ENCODE results near the gene IQCE. TPM values are rescaled to one million over a fixed set of nuclear protein-coding genes. Genes with fewer than 3 reads are reported as not detected.

Gene IQCE
- total and polyA plus RNA-seq, 2 donors from 2014 or later: 6.1 to 27.8 TPM

GRCh38 chr7:2641406-2642393 lies 82.9 kb downstream of the IQCE start:
- H3K9ac ChIP-seq (ENCODE audit: low read length in 3 of 3): peak overlapping the region in 1 of 3 donors; percentile 32
- H3K27ac ChIP-seq (ENCODE audit: low read depth in 2 of 2, low read length in 2 of 2): peak overlapping the region; percentile 92
- FAIRE-seq (peak; percentile 70), DNase-seq (peak; percentile 91 to 98 (median 95))
- no peaks in the 10 kb centered on the region for H3K36me3 ChIP-seq (ENCODE audit: control insufficient read depth in 2 of 3, insufficient read depth in 3 of 3, low read length in 3 of 3)
- intact Hi-C loops (cut with DNase I): no loop called here
- H3K4me1 ChIP-seq (ENCODE audit: control insufficient read depth in 2 of 3, insufficient read depth in 2 of 3, low read depth in 1 of 3, low read length in 3 of 3): peaks cover 0 to 52% (median 17%) of the 10 kb centered on the region in 3 donors
- no peak for TF ChIP-seq CTCF (IDR thresholded peaks at IDR 0.05; ENCODE audit: borderline replicate concordance, extremely low read depth, insufficient read depth)
- no peaks in the 10 kb centered on the region for H3K27me3 ChIP-seq (ENCODE audit: control insufficient read depth, insufficient read depth, low read length)
- H3K4me3 ChIP-seq (ENCODE audit: low read length in 3 of 3): peak overlapping the region in 1 of 3 donors; percentile 15
- H3K9me3 ChIP-seq (ENCODE audit: control insufficient read depth in 2 of 3, insufficient read depth in 1 of 3, low read length in 3 of 3): no peaks in the 10 kb centered on the region

GRCh38 chr7:2643386-2644219 lies 84.8 kb downstream of the IQCE start:
- no peak for TF ChIP-seq CTCF (IDR thresholded peaks at IDR 0.05; ENCODE audit: borderline replicate concordance, extremely low read depth, insufficient read depth)
- Histone ChIP-seq H3K36me3 (ENCODE audit: control insufficient read depth in 2 of 3, insufficient read depth in 3 of 3, low read length in 3 of 3) (peaks cover 0 to 3% (median 2%) of the 10 kb centered on the region in 3 donors), H3K9me3 (ENCODE audit: control insufficient read depth in 2 of 3, insufficient read depth in 1 of 3, low read length in 3 of 3) (no peaks in the 10 kb centered on the region), H3K4me3 (ENCODE audit: low read length in 3 of 3) (no peak overlapping the region), H3K27me3 (ENCODE audit: control insufficient read depth, insufficient read depth, low read length) (no peaks in the 10 kb centered on the region), H3K27ac (ENCODE audit: low read depth in 2 of 2, low read length in 2 of 2) (peak overlapping the region in 1 of 2 donors; percentile 14), H3K9ac (ENCODE audit: low read length in 3 of 3) (no peak overlapping the region), H3K4me1 (ENCODE audit: control insufficient read depth in 2 of 3, insufficient read depth in 2 of 3, low read depth in 1 of 3, low read length in 3 of 3) (peaks cover 0 to 41% (median 14%) of the 10 kb centered on the region in 3 donors)
- intact Hi-C loops (cut with DNase I): no loop called here
- FAIRE-seq: no peak
- DNase-seq: peak in 1 of 5 donors; percentile 73

- Histone ChIP-seq H3K27ac (ENCODE audit: low read depth in 2 of 2, low read length in 2 of 2) (peak overlapping the region in 1 of 2 donors; percentile 14), H3K27me3 (ENCODE audit: control insufficient read depth, insufficient read depth, low read length) (no peaks in the 10 kb centered on the region), H3K4me3 (ENCODE audit: low read length in 3 of 3) (no peak overlapping the region), H3K9ac (ENCODE audit: low read length in 3 of 3) (no peak overlapping the region), H3K9me3 (ENCODE audit: control insufficient read depth in 2 of 3, insufficient read depth in 1 of 3, low read length in 3 of 3) (no peaks in the 10 kb centered on the region), H3K36me3 (ENCODE audit: control insufficient read depth in 2 of 3, insufficient read depth in 3 of 3, low read length in 3 of 3) (peaks cover 0 to 3% (median 2%) of the 10 kb centered on the region in 3 donors), H3K4me1 (ENCODE audit: control insufficient read depth in 2 of 3, insufficient read depth in 2 of 3, low read depth in 1 of 3, low read length in 3 of 3) (peaks cover 0 to 36% (median 14%) of the 10 kb centered on the region in 3 donors)
- no peak for TF ChIP-seq CTCF (IDR thresholded peaks at IDR 0.05; ENCODE audit: borderline replicate concordance, extremely low read depth, insufficient read depth)
- intact Hi-C loops (cut with DNase I): no loop called here
- DNase-seq (no peak), FAIRE-seq (no peak)
These were observed 85.4 kb downstream of the IQCE start for GRCh38 chr7:2644220-2644561.

All from kidney (tissue), 14 donors.